Lung (tissue), 12 donors: ENCODE measurements around the gene GRAMD1B. TPM values are rescaled to one million over a fixed set of nuclear protein-coding genes. Genes with fewer than 3 reads are reported as not detected.

ENCODE experiments used
- ATAC-seq: fragments of 200-7000 bp; cut with Tn5 transposase; one replicate; pipeline ENCODE4 v1.9.1; 2020; ENCODE audit warnings: moderate number of reproducible peaks; ENCODE audit not compliant: insufficient read depth, low FRiP score
- DNase-seq, 3 donors: peaks; one replicate each; pipeline ENCODE4 v3.0.0-alpha.2; 2013 to 2017
- H3K27ac ChIP-seq, 2 donors: one replicate each; pipeline ENCODE4 v1.5.1; 2013; ENCODE audit warnings: mild to moderate bottlenecking in 2 of 2, moderate library complexity in 2 of 2, control low read depth in 1 of 2, inconsistent platforms in 1 of 2, low read depth in 1 of 2, low read length in 1 of 2
- H3K27me3 ChIP-seq, 3 donors: one replicate each; pipeline ENCODE4 v1.5.1; 2013; ENCODE audit warnings: low read length in 2 of 3; ENCODE audit not compliant: control insufficient read depth in 3 of 3, insufficient read depth in 3 of 3
- H3K36me3 ChIP-seq, 4 donors: one replicate each; pipeline ENCODE4 v1.5.1; 2013; ENCODE audit warnings: low read length in 4 of 4, mild to moderate bottlenecking in 1 of 4, moderate library complexity in 1 of 4; ENCODE audit not compliant: control insufficient read depth in 4 of 4, insufficient read depth in 4 of 4
- H3K4me1 ChIP-seq, 5 donors: one replicate each; pipeline ENCODE4 v1.5.1; 2013; ENCODE audit warnings: low read length in 5 of 5, mild to moderate bottlenecking in 2 of 5, moderate library complexity in 1 of 5; ENCODE audit not compliant: control insufficient read depth in 5 of 5, insufficient read depth in 5 of 5
- H3K4me3 ChIP-seq: one replicate; pipeline ENCODE4 v1.5.1; 2013; ENCODE audit warnings: mild to moderate bottlenecking, control low read depth, moderate library complexity
- H3K9ac ChIP-seq, 2 donors: one replicate each; pipeline ENCODE4 v1.5.1; 2013; ENCODE audit warnings: low read length in 2 of 2, control low read depth in 1 of 2; ENCODE audit not compliant: insufficient read depth in 1 of 2
- H3K9me3 ChIP-seq, 4 donors: one replicate each; pipeline ENCODE4 v1.5.1; 2013; ENCODE audit warnings: low read length in 3 of 4, mild to moderate bottlenecking in 1 of 4, moderate library complexity in 1 of 4; ENCODE audit not compliant: control insufficient read depth in 4 of 4, insufficient read depth in 3 of 4
- WGBS, 2 donors: extraction: QIAGEN DNeasy Blood & Tissue Kit; methylation state at CpG; one replicate each; pipeline ENCODE4 v1.1.7; 2013; 5-methylcytosine and 5-hydroxymethylcytosine counted together
- polyA plus RNA-seq, 2 donors: library from polyadenylated mRNA; stranded (reverse); fragments of 200-250 nt; gene quantifications; one replicate each; pipeline ENCODE4 v1.2.1, GENCODE V29; 2013
- total RNA-seq, 2 donors: library from RNA; depleted of rRNA in 1 of 2; stranded (reverse); fragments of >200 nt in 1 of 2; gene quantifications; one replicate each; pipeline ENCODE4 v1.2.1, GENCODE V29; 2014 to 2021
- TF ChIP-seq, protein P1 (sequence below): IDR thresholded peaks from 2 replicates; pipeline ENCODE4 v1.5.1; 2012; ENCODE audit warnings: mild to moderate bottlenecking; ENCODE audit errors: control extremely low read depth, extremely low read depth
- donor health status: control.
- donor health status: control.
- donor health status: Bipolar disorder and iron deficiency.
- donor health status: healthy.
- donor health status: DM: yes; HTN: yes; CAD: no.

Gene GRAMD1B
- total and polyA plus RNA-seq, 4 donors: 1.4 to 6.0 (median 3.3) TPM

DNA sequence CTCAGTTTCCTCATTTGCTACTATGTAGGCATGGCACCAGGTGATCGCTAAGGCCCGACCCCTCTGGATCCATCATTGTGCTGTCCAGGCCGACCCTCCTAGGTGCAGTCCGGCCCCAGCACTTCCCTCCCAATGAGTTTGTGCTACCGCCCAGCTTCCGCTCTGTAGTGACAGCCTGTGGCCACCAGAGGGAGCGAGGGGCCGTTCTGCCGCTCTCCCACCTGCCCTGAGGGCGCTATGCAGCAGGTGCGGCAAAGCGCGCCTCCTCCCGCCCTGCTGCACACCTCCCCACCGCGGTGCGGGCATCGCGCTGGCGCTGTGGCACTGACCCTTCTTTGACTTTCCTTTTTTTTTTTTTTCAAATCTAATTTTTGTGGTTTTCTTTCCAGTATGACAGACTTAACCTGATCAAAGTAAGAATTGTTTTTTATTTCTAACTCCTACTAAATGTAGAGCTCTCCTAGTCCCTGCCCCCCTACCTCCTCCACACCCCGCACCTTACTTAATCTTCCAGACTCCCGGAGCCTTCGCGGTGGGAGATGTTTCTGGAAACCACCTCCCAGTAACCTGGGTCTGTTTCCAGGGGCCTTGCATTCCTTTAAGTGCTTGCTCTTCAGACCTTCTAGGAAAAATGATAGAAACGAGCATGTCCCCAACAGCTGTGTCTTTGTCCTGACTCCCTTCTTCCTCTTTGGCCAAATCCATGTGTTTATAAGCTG, 150.6 kb downstream of the GRAMD1B start:
- WGBS, 2 donors: 14 to 16% methylated on average over 22 to 25 of the region's 25 CpGs
- H3K27me3 ChIP-seq: peaks cover 0 to 5% (median 0%) of the 10 kb centered on the region in 3 donors
- no peaks in the 10 kb centered on the region for H3K9me3 ChIP-seq
- ATAC-seq (peak; percentile 60), DNase-seq (peak; percentile 43 to 60 (median 56))
- H3K9ac ChIP-seq: no peak overlapping the region
- H3K4me3 ChIP-seq: no peak overlapping the region
- no peak overlapping the region for H3K27ac ChIP-seq
- no peaks in the 10 kb centered on the region for H3K36me3 ChIP-seq
- H3K4me1 ChIP-seq: no peaks in the 10 kb centered on the region
- TF ChIP-seq, protein P1, sequence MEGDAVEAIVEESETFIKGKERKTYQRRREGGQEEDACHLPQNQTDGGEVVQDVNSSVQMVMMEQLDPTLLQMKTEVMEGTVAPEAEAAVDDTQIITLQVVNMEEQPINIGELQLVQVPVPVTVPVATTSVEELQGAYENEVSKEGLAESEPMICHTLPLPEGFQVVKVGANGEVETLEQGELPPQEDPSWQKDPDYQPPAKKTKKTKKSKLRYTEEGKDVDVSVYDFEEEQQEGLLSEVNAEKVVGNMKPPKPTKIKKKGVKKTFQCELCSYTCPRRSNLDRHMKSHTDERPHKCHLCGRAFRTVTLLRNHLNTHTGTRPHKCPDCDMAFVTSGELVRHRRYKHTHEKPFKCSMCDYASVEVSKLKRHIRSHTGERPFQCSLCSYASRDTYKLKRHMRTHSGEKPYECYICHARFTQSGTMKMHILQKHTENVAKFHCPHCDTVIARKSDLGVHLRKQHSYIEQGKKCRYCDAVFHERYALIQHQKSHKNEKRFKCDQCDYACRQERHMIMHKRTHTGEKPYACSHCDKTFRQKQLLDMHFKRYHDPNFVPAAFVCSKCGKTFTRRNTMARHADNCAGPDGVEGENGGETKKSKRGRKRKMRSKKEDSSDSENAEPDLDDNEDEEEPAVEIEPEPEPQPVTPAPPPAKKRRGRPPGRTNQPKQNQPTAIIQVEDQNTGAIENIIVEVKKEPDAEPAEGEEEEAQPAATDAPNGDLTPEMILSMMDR: peak; percentile 74

DNA sequence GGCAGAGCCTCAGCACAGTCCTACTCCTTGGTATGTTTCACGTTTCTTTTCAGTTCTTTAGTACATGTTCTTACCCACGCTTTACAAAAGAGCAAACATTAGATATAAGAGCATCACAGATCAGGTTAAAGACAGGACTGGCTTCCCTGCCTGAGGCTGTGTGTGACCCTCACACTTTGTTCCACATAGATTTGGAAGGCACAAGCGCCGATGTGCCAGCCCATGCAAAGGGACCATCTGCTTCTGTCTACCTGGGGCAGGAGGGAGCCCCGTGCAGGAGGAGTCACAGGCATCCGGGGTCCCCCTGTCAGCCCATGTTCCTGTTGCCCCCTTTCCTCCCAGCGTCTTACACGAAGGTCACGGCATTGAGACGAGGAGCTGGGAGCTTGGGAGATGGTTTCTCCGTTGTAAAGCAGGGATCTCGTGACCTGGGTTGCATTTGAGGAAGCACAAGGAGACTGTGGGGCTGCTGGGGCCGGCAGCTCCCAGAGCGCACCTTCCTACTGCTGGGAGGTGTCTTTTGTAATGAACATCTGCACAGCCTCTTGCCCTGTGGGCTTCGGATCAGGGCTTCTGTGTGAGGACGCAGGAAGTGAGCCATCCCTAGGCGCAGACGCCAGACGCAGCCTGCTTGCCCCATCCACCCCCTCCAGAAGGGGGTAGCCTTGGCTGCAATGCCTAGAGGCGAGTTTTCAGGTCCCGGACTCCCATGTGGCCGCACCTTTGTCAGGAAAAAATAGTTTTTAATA, 151.8 kb downstream of the GRAMD1B start:
- no peak for ATAC-seq

DNA sequence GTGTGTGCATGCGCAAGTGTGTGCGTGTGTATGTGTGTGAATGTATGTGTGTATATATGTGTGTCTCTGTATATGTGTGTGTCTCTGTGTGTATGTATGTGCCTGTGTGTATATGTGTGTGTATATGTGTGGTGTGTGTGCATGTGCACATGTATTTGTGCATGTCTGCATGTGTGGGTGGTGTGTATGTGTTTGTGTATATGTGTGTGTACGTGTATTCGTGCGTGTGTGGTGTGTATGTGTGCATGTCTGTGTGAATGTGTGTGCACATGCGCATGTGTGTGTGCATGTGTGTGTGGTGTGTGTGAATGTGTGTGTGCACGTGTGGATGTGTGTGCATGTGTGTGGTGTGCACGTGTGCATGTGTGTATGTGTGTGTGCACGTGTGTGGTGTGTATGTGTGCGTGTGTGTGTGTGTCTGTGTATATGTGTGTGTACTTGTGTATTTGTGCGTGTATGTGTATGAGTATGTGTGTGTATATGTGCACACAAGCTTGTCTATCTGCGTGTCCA, 153.0 kb downstream of the GRAMD1B start:
- no peak overlapping the region for H3K4me3 ChIP-seq
- H3K9me3 ChIP-seq: no peaks in the 10 kb centered on the region
- DNase-seq: no peak
- no peak overlapping the region for H3K27ac ChIP-seq
- no peak overlapping the region for H3K9ac ChIP-seq
- peaks cover 0 to 12% (median 0%) of the 10 kb centered on the region in 5 donors for H3K4me1 ChIP-seq
- ATAC-seq: no peak
- 93 to 94% methylated on average over 12 of the region's 12 CpGs for WGBS, 2 donors
- H3K27me3 ChIP-seq: no peaks in the 10 kb centered on the region
- H3K36me3 ChIP-seq: no peaks in the 10 kb centered on the region
- TF ChIP-seq, protein P1: no peak

More for the DNA sequence above, 151.8 kb downstream of the GRAMD1B start:
- H3K4me3 ChIP-seq: no peak overlapping the region
- H3K27me3 ChIP-seq: no peaks in the 10 kb centered on the region
- TF ChIP-seq, protein P1: no peak
- no peak overlapping the region for H3K9ac ChIP-seq
- H3K4me1 ChIP-seq: peaks cover 0 to 7% (median 0%) of the 10 kb centered on the region in 5 donors
- H3K27ac ChIP-seq: no peak overlapping the region
- DNase-seq: no peak
- 86% methylated on average over 22 of the region's 22 CpGs for WGBS, 2 donors
- H3K36me3 ChIP-seq: no peaks in the 10 kb centered on the region
- no peaks in the 10 kb centered on the region for H3K9me3 ChIP-seq
